OCI-LY3 (cell line): ENCODE measurements around the gene SEPTIN10.

Experiments
- H2AFZ ChIP-seq: fragments of 200-600, 300-600 bp; shearing (Covaris generic); 2 replicates; pipeline ENCODE4 v1.6.0; 2014; ENCODE audit warnings: antibody characterized with exemption, low read depth, low read length
- H3K27ac ChIP-seq: fragments of 200-600, 300-600 bp; sonication (generic); 2 replicates; pipeline ENCODE4 v1.5.1; 2014; ENCODE audit warnings: mild to moderate bottlenecking, low read length, moderate library complexity, mixed read lengths
- H3K27me3 ChIP-seq: fragments of 200-600, 300-600 bp; sonication (generic); 2 replicates; pipeline ENCODE4 v1.6.1; 2014; ENCODE audit warnings: low read depth, low read length, mixed read lengths
- H3K36me3 ChIP-seq: fragments of 200-600, 300-600 bp; sonication (generic); replicated peaks from 2 replicates; pipeline ENCODE3; 2014; ENCODE audit warnings: low read depth, low read length, mixed read lengths
- H3K4me1 ChIP-seq: fragments of 300-600, 200-600 bp; sonication (generic); 2 replicates; pipeline ENCODE4 v1.6.1; 2014; ENCODE audit warnings: low read length, mixed read lengths
- H3K4me2 ChIP-seq: fragments of 200-600, 300-600 bp; sonication (generic); 2 replicates; pipeline ENCODE4 v1.6.1; 2014; ENCODE audit warnings: low read length, mixed read lengths
- H3K4me3 ChIP-seq: fragments of 300-600, 200-600 bp; sonication (generic); 2 replicates; pipeline ENCODE4 v1.5.1; 2014; ENCODE audit warnings: antibody characterized with exemption, mild to moderate bottlenecking, low read length, moderate library complexity
- H3K79me2 ChIP-seq: fragments of 300-600, 200-600 bp; shearing (Covaris generic); 2 replicates; pipeline ENCODE4 v1.6.1; 2014; ENCODE audit warnings: mild to moderate bottlenecking, low read length, mixed read lengths
- H3K9ac ChIP-seq: fragments of 300-600, 200-600 bp; shearing (Covaris generic); 2 replicates; pipeline ENCODE4 v1.6.0; 2014; ENCODE audit warnings: mild to moderate bottlenecking, low read length, moderate library complexity
- H3K9me3 ChIP-seq: fragments of 200-600, 300-600 bp; shearing (Covaris generic); 2 replicates; pipeline ENCODE4 v1.6.1; 2014; ENCODE audit warnings: low read length, mixed read lengths; ENCODE audit not compliant: insufficient read depth
- H4K20me1 ChIP-seq: fragments of 200-600, 300-600 bp; sonication (generic); 2 replicates; pipeline ENCODE4 v1.6.1; 2016; ENCODE audit warnings: low read length, mixed read lengths; ENCODE audit not compliant: insufficient read depth
- CTCF ChIP-seq: fragments of 200-600, 300-600 bp; sonication (generic); IDR thresholded peaks from 2 replicates; pipeline ENCODE4 v1.5.1; 2014; ENCODE audit warnings: antibody characterized with exemption, low read length, low read depth
- EZH2phosphoT487 ChIP-seq: fragments of 200-600 bp; shearing (Covaris generic); IDR thresholded peaks from 2 replicates; pipeline ENCODE4 v1.6.1; 2018; ENCODE audit warnings: antibody characterized with exemption, mixed run types, low read depth

The SEPTIN10 gene

GRCh38 chr2:109616184-109616583, 2.4 kb upstream of the SEPTIN10 start:
- H3K9me3 ChIP-seq: no peaks in the 10 kb centered on the region
- no peak overlapping the region for H3K4me3 ChIP-seq
- H4K20me1 ChIP-seq: no peaks in the 10 kb centered on the region
- no peaks in the 10 kb centered on the region for H3K79me2 ChIP-seq
- no peak overlapping the region for H3K27ac ChIP-seq
- no peak overlapping the region for H3K4me2 ChIP-seq
- H3K27me3 ChIP-seq: peaks cover 10% of the 10 kb centered on the region; the same call in 1 of the 2 replicates
- no peak overlapping the region for H2AFZ ChIP-seq
- TF ChIP-seq EZH2phosphoT487 (no peak), CTCF (no peak)
- H3K4me1 ChIP-seq: no peaks in the 10 kb centered on the region
- H3K9ac ChIP-seq: no peak overlapping the region
- no peaks in the 10 kb centered on the region for H3K36me3 ChIP-seq

GRCh38 chr2:109615637-109616144, 1.9 kb upstream of the SEPTIN10 start:
- H3K9me3 ChIP-seq: no peaks in the 10 kb centered on the region
- no peaks in the 10 kb centered on the region for H3K79me2 ChIP-seq
- H3K27me3 ChIP-seq: peaks cover 10% of the 10 kb centered on the region; the same call in 1 of the 2 replicates
- H4K20me1 ChIP-seq: no peaks in the 10 kb centered on the region
- no peak overlapping the region for H3K4me2 ChIP-seq
- no peak overlapping the region for H3K27ac ChIP-seq
- no peaks in the 10 kb centered on the region for H3K4me1 ChIP-seq
- no peak for TF ChIP-seq CTCF
- TF ChIP-seq EZH2phosphoT487: no peak
- H3K36me3 ChIP-seq: no peaks in the 10 kb centered on the region
- no peak overlapping the region for H3K4me3 ChIP-seq
- H3K9ac ChIP-seq: no peak overlapping the region
- H2AFZ ChIP-seq: no peak overlapping the region

- Histone ChIP-seq H4K20me1 (no peaks in the 10 kb centered on the region), H3K36me3 (no peaks in the 10 kb centered on the region), H3K79me2 (no peaks in the 10 kb centered on the region), H3K4me1 (no peaks in the 10 kb centered on the region), H3K27me3 (peaks cover 10% of the 10 kb centered on the region; the same call in 1 of the 2 replicates), H3K27ac (no peak overlapping the region), H3K9me3 (no peaks in the 10 kb centered on the region), H2AFZ (no peak overlapping the region), H3K9ac (no peak overlapping the region), H3K4me2 (no peak overlapping the region), H3K4me3 (no peak overlapping the region)
- TF ChIP-seq CTCF (no peak), EZH2phosphoT487 (no peak)
These were observed 1.2 kb upstream of the SEPTIN10 start for GRCh38 chr2:109614715-109615636.
